ENCODE data around the gene HS6ST3.
"Not testable (repeated sequence)": the region's sequence is repeated elsewhere in the genome, so short reads cannot be mapped to it uniquely, and the experiment has no call there.

HS6ST3 gene

GRCh38 chr13:96091164-96092117 is 1.5 kb downstream of the HS6ST3 start:
- DNase-seq: no peak

DNA sequence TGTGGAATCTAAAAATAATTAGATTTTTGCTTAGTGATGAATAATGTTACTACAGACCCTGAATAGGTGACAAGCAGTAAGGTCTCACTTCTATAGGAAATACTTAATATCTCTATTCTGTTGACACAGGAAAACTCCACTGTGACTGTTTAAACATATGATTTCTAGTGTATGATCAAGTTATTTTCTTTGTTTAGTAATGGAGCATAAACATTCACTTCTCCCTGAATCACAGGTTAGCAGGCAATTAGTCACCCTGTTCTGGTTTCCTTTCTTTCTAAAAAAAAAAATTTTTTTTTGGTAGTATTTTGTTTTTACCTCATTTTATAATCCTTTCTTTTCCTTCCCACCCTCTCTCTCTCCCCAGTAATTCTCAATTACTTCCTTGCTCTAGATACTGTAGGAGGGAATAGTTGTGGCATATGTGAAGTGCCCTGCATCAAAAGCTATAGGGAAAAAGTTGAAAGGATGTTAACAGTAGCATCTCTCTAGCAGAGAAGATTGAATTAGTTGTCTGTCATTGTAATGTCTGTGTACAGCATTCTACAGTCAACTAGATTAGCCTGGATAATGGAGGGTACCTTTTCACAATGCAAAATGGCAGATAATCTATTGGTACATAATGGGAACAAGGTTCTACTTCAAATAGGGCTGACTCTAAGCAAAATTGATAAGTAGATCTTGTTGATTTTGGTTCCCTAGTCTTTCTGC is 3.5 kb downstream of the HS6ST3 start:
- DNase-seq: no peak

GRCh38 chr13:96100457-96101220 is 10.7 kb downstream of the HS6ST3 start:
- DNase-seq: no peak

GRCh38 chr13:96104516-96104915 is 14.6 kb downstream of the HS6ST3 start:
- no peak for DNase-seq

GRCh38 chr13:96108072-96108471 is 18.2 kb downstream of the HS6ST3 start:
- not testable (repeated sequence) for DNase-seq

GRCh38 chr13:96109125-96109524 is 19.2 kb downstream of the HS6ST3 start:
- no peak for DNase-seq

- DNase-seq: no peak
Measured at GRCh38 chr13:96112936-96113335, 23.0 kb downstream of the HS6ST3 start.

- not testable (repeated sequence) for DNase-seq
Measured at GRCh38 chr13:96115368-96115767, 25.5 kb downstream of the HS6ST3 start.

GRCh38 chr13:96119921-96120320 is 30.0 kb downstream of the HS6ST3 start:
- no peak for DNase-seq

DNA sequence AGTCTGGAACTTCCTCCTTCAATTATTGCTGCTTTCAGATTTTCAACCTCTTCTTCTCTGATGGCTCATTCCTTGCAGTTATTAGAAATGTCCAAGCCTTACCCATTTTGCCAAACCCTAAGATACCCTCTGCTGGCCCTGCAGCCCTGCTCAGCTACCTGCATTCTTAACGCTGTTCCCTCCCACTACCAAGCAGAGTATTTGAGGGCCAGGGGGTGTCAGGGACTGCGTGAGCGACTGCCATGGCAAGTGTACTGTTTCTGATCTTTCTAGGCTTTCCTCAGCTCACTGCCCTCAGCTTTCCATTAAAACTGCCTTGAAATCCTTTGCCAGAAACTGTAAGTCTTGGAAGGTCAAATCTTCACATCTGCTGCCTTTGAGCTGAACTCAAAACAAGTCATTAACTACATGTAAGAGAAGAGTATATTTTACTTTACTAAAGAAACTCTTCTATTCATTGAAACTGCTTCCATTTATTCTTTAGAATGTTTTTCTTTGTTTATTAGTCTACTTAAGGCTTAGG is 41.0 kb downstream of the HS6ST3 start:
- DNase-seq: no peak

- no peak for DNase-seq
Measured at GRCh38 chr13:96141032-96141431, 51.1 kb downstream of the HS6ST3 start.

DNA sequence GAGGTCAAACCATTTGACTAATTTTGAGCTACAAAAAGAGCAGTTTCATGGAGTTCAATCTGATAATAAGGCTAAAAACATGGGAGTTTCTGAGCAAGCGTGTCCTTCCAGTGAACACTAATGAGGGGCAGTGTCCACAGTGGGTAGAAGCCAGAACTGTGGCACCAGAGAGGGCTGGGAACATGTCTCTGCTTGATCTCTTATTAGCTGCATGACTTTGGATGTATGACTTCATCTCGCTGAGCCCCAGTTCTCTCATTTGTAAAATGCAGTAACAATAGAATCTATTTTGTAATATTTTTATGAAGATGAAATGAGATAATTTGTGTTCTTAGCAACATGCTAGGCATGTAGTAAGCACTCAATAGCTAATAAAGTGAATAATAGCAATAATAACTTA is 69.8 kb downstream of the HS6ST3 start:
- no peak for DNase-seq

DNA sequence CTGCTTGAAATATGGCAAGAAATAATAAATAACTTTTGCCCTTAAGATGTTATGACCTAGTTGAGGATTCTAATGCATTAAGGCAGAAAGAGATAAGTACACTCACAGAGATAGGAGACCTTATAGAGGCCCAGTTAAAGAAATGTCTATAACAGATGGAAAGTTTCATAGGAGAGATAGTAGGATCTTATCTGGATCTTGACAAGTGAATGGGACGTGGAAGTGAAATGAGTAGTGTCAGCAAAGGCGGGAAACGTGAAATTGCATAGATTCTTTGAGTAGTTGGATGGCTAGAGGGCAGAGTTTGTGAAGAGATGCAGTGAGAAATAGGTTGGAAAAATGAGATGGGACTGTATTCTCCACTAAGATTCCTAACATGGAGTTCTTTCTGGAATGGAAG is 71.2 kb downstream of the HS6ST3 start:
- no peak for DNase-seq

- DNase-seq: no peak
Measured at GRCh38 chr13:96165840-96166239, 75.9 kb downstream of the HS6ST3 start.

DNA sequence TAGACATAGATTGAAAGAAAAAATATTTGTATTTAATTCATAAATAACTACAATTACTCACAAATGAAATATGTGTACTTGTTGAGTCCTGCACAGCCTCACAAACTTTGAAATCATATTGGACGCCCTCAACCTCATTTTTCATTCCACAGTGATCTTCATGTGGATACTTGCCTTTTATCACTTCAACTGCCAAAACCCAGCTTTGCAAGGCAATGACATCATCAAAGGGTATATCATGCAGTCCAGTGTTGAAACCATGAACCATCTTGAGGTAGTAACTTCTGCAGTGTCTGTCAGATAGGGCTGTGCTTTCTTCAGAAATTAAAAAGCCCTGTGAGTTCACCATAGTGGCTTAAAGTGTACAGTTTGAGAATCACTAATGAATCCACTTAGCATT is 82.2 kb downstream of the HS6ST3 start:
- no peak for DNase-seq

GRCh38 chr13:96178759-96179158 is 88.9 kb downstream of the HS6ST3 start:
- DNase-seq: no peak

GRCh38 chr13:96179309-96179708 is 89.4 kb downstream of the HS6ST3 start:
- DNase-seq: no peak

DNA sequence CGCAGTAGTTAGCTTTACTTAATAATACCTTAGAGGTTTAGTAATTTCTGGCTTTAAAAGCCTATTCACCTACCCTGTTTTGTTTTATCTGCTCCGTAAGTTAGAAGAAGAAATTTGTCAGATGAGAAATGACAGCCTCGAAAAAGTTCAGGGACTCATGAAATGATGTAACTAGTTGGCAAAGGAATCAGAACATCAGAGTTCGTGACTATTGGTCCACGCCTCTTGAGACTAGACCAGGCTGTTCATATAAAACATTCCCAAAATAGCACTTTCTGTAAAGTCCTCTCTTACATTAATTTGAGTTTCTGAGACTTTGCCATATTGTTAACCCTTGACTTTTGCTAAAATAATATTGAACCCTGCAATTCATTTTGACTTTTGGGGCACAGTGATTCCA is 92.0 kb downstream of the HS6ST3 start:
- no peak for DNase-seq

GRCh38 chr13:96185818-96186217 is 95.9 kb downstream of the HS6ST3 start:
- no peak for DNase-seq

DNA sequence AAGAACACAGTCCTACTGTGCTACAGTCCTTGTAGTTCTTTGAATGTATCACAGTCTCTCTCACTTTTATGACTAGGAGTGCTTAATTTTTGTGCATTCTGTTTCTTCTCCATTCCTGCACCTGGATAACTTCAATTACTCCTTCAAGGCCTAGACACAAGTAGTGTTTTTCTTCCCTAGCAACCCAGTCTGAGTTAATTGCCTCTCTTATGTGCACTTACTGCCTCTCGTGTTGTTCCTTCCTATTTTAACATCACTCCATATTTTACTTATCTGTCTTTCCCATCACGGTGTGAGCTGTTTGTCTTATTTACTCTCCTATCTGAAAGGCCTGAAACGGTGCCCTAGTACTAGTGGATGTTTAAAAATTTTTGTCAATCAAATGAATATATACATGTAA is 101.5 kb downstream of the HS6ST3 start:
- no peak for DNase-seq

DNA sequence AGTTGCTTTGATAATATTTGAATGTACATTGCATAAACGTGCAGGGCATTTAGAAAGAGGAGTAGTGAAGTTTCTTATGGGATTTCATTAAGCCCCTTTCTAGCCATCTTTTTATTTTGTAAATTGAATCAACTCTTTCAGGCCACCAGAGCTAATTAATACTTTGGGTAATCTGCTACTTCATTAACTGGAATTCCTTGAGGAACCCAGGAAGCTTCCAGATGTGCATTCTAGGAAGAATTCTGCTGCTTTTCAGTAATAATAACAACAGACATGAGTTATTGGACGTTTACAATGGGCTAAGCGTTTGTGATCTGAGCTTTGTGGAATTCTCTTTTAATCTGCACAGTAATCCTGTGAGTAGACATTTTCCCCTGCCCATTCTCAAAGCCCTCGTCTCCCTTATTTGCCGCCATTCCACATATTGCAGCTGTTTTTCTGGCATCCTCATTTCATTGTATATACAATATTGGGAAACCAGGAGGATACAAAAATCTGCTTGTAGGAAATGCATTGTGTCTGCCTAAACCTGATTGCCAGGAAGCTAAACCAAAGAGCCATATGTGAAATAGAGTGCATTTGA is 103.9 kb downstream of the HS6ST3 start:
- no peak for DNase-seq

DNA sequence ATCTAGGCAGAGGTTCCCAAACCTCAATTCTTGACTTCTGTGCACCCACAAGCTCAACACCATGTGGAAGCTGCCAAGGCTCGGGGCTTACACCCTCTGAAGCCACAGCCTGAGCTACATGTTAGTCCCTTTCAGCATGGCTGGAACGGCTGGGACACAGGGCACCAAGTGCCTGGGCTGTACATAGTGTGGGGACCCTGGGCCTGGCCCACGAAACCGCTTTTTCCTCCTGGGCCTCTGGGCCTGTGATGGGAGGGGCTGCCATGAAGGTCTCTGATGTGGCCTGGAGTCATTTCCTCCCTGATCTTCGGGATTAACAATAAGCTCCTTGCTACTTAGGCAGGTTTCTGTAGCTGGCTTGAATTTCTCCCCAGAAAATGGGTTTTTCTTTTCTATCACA is 108.1 kb downstream of the HS6ST3 start:
- DNase-seq: no peak

DNA sequence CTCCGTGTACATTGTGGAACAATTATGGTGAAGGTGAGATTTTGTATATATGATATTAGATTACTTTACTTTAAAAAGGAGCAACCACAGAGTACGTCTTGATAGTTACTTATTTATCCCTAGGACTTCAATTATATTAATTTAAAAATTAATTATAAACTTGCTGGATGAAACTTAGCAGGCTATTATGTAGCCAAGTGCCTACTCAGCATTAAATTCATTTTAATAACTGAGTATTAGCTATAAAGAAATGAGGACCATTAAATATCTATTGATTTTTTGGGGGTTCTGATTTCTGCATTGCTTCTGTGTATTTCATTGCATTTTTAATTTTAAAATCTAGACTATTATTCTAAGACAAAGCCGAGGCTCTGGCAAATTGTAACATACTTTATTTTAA is 109.4 kb downstream of the HS6ST3 start:
- DNase-seq: no peak

Measured in inflammatory macrophage (primary cell).